AG08395 (cell line): Measurements from ENCODE around the gene ZZZ3.
"Not testable (repeated sequence)": the region's sequence is repeated elsewhere in the genome, so short reads cannot be mapped to it uniquely, and the experiment has no call there.

Source experiments
- DNase-seq: peaks from one replicate; pipeline ENCODE4 v3.0.0; 2012; ENCODE audit warnings: mixed read lengths, low spot score

Gene ZZZ3

DNA sequence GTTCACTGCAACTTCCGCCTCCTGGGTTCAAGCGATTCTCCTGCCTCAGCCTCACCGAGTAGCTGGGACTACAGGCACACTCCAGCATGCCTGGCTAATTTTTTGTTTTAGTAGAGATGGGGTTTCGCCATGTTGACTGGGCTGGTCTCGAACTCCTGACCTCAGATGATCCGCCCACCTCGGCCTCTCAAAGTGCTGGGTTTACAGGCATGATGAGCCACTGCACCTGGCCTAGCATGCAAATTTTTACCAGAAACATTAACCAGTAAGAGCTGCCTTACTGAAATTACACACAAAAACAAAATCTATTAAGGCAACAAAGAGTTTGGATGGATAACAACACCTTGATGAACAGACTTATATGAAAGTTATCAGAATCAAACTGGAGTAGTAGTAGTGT lies 12.1 kb downstream of the ZZZ3 start:
- no peak for DNase-seq

DNA sequence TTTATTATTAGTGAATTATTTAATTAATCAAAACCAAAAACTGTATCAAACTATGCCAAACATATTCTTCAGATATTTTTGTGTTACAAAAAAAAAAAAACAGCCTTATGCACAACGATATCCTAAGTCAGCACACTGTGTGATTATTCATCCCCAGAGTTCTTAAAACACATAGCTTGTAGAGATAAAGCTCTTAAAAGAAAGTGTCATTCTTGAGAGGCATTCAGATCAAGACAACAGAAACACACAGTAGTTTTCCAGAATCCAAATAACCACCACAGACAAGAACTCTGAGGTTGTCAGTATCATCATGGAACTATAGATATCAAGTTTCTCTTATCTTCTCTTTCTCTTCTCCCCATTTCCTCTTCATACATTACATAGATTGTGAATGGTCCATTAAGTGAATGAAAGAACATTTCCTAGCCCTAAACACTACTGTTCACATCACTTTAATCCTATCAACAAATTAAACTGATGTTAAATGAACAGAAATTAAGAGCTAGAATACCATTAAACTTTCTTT lies 13.5 kb downstream of the ZZZ3 start:
- DNase-seq, result no peak

GRCh38 chr1:77664939-77665516 lies 17.4 kb downstream of the ZZZ3 start:
- DNase-seq, result no peak

GRCh38 chr1:77661696-77662095 lies 20.8 kb downstream of the ZZZ3 start:
- DNase-seq, result no peak

DNA sequence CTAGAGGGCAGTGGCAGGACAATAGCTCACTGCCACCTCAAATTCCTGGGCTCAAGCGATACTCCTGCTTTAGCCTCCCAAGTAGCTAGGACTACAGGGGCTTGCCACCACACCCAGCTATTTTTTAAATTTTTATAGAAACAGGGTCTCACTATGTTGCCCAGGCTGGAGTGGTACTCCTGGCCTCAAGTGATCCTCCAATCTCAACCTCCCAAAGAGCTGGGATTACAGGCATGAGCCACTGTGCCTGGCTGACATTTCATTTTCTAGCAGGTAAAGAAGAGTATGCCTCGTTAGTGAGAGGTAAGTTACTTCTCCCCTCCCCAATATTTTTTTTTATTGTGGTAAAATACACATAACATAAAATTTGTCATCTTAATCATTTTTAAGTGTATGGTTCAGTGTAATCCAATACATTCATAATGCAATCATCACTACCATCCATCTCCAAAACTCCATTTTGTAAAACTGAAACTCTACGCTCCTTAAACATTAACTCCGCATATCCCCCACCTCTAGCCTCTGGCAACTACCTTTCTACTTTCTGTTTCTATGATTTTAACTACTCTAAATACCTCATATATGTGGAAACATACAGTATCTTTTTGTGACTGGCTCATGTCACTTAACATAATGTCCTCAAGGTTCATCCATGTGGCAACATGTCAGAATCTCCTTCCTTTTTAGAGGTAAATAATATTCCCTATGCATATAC lies 22.4 kb downstream of the ZZZ3 start:
- DNase-seq, result no peak

DNA sequence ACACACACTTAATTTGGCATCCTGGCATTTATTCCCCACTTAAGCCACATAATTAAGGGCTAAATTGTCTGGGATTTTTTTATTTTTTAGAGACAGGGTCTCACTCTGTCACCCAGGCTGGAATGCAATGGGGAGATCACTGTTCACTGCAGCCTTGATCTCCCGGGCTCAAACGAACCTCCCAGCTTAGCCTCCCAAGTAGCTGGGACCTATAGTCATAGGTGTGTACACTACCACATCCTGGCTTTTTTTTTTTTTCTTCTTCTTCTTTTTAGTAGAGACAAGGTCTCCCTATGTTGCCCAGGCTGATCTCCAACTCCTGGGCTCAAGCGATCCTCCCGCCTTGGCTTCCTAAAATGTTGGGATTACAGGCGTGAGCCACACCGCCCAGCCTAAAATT lies 24.2 kb downstream of the ZZZ3 start:
- DNase-seq, result no peak

DNA sequence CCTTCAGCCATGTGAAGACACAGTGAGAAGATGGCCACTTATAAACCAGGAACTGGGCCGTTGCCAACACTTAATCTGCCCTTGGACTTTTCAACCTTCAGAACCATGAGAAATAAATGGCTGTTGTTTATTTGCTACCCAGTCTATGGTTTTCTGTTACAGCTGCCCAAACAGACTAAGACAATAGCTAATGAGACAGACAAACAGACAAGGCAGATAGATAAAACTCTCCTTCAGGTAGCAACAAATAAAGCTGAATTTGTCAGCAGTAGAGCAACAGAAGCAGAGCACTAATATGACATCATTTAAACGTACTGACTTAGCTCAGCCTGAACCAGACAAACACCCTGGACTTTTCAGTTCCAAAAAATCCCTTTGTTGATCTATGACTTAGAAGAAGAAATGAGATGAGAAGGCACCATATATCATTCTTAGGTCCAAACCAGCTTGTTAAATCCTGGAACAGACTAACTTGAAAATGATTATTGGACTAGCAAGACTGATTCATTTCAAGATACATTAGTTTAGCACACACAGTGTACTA lies 27.0 kb downstream of the ZZZ3 start:
- no peak for DNase-seq

- no peak for DNase-seq
Measured at GRCh38 chr1:77652970-77653516, 29.4 kb downstream of the ZZZ3 start.

DNA sequence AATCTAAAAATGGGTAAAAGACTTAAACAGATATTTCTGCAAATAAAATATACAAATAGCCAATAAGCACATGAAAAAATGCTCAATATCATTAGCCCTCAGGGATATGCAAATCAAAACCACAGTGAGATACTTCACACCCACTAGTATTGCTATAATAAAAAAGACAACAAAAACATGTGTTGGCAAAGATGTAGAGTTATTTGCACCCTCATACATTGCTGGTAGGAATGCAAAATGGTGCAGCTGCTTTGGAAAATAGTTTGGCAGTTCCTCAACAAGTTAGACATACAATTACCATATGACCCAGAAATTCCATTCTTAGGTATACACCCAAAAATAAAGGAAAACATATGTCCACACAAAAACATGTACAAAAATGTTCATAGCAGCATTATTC lies 30.2 kb downstream of the ZZZ3 start:
- no peak for DNase-seq

- DNase-seq, result no peak
Measured at GRCh38 chr1:77649127-77649526, 33.3 kb downstream of the ZZZ3 start.

DNA sequence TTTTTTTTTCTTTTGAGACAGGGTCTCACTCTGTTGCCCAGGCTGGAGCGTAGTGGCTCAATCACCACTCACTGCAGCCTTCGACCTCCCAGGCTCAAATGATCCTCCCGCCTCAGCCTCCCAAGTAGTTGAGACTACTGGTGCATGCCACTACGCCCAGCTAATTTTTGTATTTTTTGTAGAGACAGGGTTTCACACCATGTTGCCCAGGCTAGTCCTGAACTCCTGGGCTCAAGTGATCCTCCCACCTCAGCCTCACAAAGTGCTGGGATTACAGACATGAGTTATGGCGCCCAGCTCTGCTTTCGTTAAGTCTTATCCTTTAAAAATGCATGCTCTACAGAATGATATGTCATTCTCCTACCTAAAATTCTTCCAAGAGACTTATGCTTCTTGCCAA lies 36.2 kb downstream of the ZZZ3 start:
- DNase-seq, result not testable (repeated sequence)

DNA sequence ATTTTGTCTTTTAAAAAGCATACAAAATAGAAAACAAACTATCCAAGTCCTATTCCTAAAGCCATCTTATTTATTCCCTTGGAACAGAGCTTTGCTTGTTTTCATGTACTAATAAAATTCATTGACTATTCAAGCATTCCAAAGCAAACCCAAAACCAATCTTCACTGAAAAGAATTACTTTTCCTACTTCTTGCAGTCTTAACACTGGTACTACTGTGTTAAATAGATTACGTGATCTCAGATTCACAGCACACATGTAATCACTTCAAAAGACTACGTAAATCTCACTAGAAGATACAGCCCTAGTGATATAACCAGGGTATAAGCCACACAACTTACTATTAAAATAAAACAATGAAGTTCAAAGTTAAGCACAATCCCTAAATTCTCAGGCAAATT lies 39.0 kb downstream of the ZZZ3 start:
- DNase-seq, result no peak

DNA sequence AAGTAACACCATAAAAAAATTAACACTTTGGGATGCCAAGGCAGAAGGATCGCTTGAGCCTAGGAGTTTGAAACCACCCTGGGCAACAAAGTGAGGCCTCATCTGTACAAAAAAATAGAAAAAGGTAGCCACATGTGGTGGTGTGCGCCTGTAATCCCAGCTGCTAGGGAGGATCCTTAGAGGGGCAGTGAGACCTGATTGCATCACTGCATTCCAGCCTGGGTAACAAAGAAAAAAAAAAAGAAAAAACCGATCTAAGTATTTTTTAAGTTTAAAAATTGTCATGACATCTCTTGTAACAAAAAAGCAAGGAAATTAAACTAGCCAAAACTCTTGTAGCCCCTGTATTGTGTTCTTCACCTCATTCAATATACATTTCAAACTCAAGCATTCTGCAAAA lies 39.5 kb downstream of the ZZZ3 start:
- DNase-seq, result no peak

DNA sequence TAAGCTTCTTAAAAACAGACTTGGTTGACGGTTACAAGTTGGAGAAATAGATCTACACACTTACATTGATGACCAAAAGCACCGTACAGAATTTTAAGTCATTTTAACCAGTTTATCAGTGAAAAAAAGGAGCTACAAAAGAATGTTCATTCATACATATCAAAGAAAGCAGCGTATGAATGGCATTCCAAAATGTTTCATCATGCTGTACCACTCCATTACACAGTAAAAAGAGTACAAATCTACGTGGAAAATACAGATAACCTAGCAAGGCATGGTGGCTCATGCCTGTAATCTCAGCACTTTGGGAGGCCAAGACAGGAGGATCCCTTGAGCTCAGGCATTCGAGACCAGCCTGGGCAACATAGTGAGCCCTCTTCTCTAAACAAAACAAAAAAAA lies 40.3 kb downstream of the ZZZ3 start:
- DNase-seq, result no peak

DNA sequence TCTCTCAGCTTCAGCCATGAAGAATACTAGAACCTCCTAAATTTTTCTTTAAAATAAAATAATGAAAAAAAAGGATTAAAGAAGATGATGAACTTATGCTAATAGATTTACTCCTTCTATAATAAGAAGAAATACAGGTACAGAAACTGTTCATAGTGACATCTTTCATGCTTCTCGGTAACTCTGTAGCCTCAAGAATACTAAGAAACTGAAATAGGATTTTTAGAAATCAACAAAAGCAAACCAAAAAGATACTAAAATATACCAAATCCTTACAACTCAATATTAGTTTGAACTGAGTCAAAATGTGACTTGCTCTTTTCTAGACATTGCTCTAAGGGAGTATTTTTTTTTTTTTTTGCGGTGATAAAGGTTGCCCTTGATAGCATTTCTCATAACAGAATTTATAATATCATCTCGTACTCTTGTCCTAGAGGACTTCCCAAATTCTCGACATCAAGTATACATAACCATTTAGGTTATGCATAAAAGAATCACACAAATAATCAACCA lies 42.8 kb downstream of the ZZZ3 start:
- no peak for DNase-seq

DNA sequence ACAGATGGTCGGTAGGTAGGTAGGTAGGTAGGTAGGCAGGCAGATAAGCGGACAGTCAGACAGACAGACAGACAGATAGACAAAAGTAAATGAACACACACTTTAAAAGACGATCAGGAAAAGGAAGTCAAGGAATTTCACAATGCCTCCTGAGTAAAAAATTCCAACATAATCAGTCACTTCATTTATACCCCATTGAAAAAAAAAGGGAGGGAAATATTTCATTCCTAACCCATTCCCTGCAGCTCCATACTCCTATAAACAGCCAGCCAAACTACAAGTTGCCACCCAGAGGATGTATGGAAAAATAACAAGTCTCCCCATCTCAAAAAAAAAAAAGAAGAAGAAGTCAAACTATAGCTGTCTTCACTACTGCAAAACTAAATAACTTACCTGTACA lies 43.4 kb downstream of the ZZZ3 start:
- DNase-seq, result peak; percentile 44

DNA sequence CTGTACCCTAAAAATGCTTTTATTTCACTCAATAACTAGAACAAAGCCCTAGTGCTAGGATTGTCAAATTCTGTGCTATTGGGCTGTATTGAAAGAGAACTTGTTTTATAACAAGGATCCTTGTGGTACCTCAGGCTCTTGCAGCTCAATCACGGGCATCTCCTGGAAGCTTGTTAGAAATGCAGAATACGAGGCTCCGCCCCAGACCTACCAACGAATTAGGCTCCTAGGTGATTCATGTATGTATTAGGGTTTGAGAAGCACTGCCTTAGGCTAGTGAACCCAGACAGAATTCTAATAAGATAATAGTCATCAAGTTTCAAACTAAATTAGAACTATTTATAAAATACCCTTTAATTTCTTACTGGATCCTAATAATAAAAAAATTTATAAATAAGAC lies 45.6 kb downstream of the ZZZ3 start:
- no peak for DNase-seq
